Ovary (tissue), 9 donors: ENCODE measurements around the gene KLF13. TPM values are rescaled to one million over a fixed set of nuclear protein-coding genes. Genes with fewer than 3 reads are reported as not detected.

Experiments used
- DNase-seq, 5 donors: peaks; one replicate each; pipeline ENCODE4 v3.0.0-alpha.2; 2019 to 2020
- H3K27ac ChIP-seq, 2 donors: fragments of 200-600 bp; one replicate each; pipeline versions ENCODE4 v1.5.1 to v1.8.0; 2019 to 2022
- H3K27me3 ChIP-seq: fragments of 200-600 bp; one replicate; pipeline ENCODE4 v1.8.0; 2022
- H3K36me3 ChIP-seq: fragments of 200-600 bp; sonication (generic); one replicate; pipeline ENCODE4 v1.5.1; 2019
- H3K4me1 ChIP-seq: one replicate; pipeline ENCODE4 v1.8.1; 2013; ENCODE audit warnings: mild to moderate bottlenecking, moderate library complexity; ENCODE audit not compliant: insufficient read depth
- H3K4me3 ChIP-seq: fragments of 200-600 bp; sonication (generic); one replicate; pipeline ENCODE4 v1.5.1; 2017
- H3K9me3 ChIP-seq, 2 donors: fragments of 200-600 bp in 1 of 2; sonication (generic) in 1 of 2; one replicate each; pipeline versions ENCODE4 v1.5.1 to v1.8.1; 2013 to 2019; ENCODE audit warnings: mild to moderate bottlenecking in 1 of 2, moderate library complexity in 1 of 2
- EP300 ChIP-seq: sonication (generic); formaldehyde crosslinking; IDR thresholded peaks from one replicate; pipeline ENCODE4 v1.6.1; 2017; ENCODE audit warnings: antibody characterized with exemption
- POLR2A ChIP-seq: fragments of 450-650 bp; IDR thresholded peaks from one replicate; pipeline ENCODE4 v1.6.1; 2017; ENCODE audit warnings: antibody characterized with exemption, mild to moderate bottlenecking, moderate library complexity
- WGBS, 3 donors: extraction: QIAGEN DNeasy Blood & Tissue Kit in 1 of 3; methylation state at CpG; one replicate each; pipeline versions ENCODE4 v1.1.5 to v1.1.7; 2013 to 2017; 5-methylcytosine and 5-hydroxymethylcytosine counted together
- intact Hi-C, 4 donors: fragments of 100-400 bp; cut with DNase I; formaldehyde crosslinking; loops; one replicate each; pipeline versions ENCODE4 v1.11.0 to v1.15.1; 2022 to 2023
- polyA plus RNA-seq, 2 donors: library from polyadenylated mRNA; stranded (reverse); fragments of 200-250 nt in 1 of 2; fragments of 350-450 nt in 1 of 2; fragmentation: Illumina TruSeq in 1 of 2; extraction: RNeasy Lipid Tissue Mini Kit (QIAGEN cat#74804) in 1 of 2; gene quantifications; one replicate each; pipeline ENCODE4 v1.2.3, GENCODE V29; 2013 to 2014
- total RNA-seq, 7 donors: library from RNA; depleted of rRNA in 2 of 7; stranded (reverse); fragments of >200 nt in 2 of 7; fragmentation: NEBNext Ultra II Directional in 3 of 7; extraction: Animal tissue kit (Norgen Biotek cat#: 25700) in 3 of 7; gene quantifications; one replicate each; pipeline versions ENCODE4 v1.1.0 to v1.2.4, GENCODE V29; 2016 to 2023
- TF ChIP-seq, protein P1 (sequence below), 3 donors: fragments of 450-650 bp in 2 of 3; fragments of 200-600 bp in 1 of 3; IDR thresholded peaks; one replicate each; pipeline versions ENCODE4 v1.5.1 to v1.8.0; 2016 to 2022; ENCODE audit warnings: antibody characterized with exemption in 3 of 3, mild to moderate bottlenecking in 1 of 3
- donor health status: DM: no; HTN: no; CAD: no; lungs with moderate emphysema.
- donor health status: DM: no; HTN: no; CAD: no.
- donor health status: Bipolar disorder and iron deficiency.
- donor health status: DM: yes; HTN: yes; CAD: no.
- donor health status: DM: no; HTN: no; CAD: no.
- donor health status: DM: yes; HTN: yes; CAD: no.

KLF13 gene
- total and polyA plus RNA-seq, 9 donors: 14.8 to 58.2 (median 36.0) TPM

DNA sequence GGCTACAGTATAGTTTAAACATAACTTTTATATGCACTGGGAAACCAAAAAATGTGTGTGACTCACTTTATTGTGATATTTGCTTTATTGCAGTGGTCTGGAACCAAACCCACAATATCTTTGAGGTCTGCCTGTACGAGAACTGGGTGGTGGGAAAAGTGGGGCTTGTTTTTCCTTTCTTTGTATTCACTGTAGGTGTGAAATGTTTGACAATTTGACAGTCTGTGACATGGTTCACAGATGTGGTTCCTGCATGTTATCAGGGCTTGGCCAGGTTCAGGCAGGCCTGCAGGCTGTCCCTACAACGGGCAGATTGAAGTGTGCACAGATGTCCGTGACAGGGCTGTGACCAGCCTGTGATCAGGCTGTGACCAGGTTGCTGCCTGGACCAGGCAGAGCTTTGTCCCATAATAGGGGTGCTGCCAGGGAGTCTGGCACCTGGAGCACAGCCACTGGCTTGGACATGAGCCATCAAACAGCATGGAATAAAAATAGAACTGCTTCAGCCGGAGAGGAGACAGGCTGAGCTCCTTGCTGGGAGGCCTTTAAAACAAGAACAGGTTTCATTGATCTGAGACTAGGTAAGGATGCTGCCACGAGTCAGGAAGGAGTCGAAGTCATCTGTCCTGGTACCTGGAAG, 61.0 kb downstream of the KLF13 start:
- intact Hi-C loops: loop anchor here in 1 of 4 donors (2.0 kb wide), 1 partner anchor 21 kb away; no protein-coding TSS in a partner anchor
- Histone ChIP-seq H3K4me1 (peaks cover 4% of the 10 kb centered on the region), H3K27me3 (no peaks in the 10 kb centered on the region), H3K4me3 (no peak overlapping the region), H3K9me3 (no peaks in the 10 kb centered on the region), H3K36me3 (no peaks in the 10 kb centered on the region), H3K27ac (no peak overlapping the region)
- WGBS, 3 donors: 44 to 58% (median 57%) methylated on average over 6 of the region's 6 CpGs
- peak in 2 of 5 donors; percentile 23 to 43 for DNase-seq
- TF ChIP-seq, protein P1, sequence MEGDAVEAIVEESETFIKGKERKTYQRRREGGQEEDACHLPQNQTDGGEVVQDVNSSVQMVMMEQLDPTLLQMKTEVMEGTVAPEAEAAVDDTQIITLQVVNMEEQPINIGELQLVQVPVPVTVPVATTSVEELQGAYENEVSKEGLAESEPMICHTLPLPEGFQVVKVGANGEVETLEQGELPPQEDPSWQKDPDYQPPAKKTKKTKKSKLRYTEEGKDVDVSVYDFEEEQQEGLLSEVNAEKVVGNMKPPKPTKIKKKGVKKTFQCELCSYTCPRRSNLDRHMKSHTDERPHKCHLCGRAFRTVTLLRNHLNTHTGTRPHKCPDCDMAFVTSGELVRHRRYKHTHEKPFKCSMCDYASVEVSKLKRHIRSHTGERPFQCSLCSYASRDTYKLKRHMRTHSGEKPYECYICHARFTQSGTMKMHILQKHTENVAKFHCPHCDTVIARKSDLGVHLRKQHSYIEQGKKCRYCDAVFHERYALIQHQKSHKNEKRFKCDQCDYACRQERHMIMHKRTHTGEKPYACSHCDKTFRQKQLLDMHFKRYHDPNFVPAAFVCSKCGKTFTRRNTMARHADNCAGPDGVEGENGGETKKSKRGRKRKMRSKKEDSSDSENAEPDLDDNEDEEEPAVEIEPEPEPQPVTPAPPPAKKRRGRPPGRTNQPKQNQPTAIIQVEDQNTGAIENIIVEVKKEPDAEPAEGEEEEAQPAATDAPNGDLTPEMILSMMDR (IDR thresholded peaks at IDR 0.05): no peak
- TF ChIP-seq EP300 (no peak), POLR2A (no peak)

DNA sequence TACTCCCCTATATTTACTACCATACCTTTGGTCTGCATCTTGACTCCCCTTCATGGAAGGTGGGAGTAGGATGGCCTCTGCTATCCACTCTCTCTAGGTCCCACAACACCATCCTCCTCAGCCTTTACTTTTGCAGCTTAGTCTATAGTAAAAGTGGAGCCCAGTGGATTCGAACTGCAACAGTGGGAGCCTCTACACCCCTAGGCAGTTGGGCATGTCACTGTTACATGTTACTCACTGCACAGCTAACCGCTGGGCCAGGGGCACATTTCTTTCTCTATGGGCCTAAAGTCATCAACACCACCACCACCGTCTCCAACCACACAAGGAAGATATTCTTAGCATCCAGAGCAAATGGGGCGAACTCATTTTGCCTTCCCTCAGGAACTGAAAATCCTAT, 62.9 kb downstream of the KLF13 start:
- intact Hi-C loops: loop anchor here in 1 of 4 donors (2.0 kb wide), 1 partner anchor 23 kb away; no protein-coding TSS in a partner anchor
- no peaks in the 10 kb centered on the region for H3K9me3 ChIP-seq
- TF ChIP-seq EP300: no peak
- TF ChIP-seq, protein P1 (IDR thresholded peaks at IDR 0.05): no peak
- no peak for TF ChIP-seq POLR2A
- no peaks in the 10 kb centered on the region for H3K36me3 ChIP-seq
- peaks cover 4% of the 10 kb centered on the region for H3K4me1 ChIP-seq
- no peak overlapping the region for H3K4me3 ChIP-seq
- H3K27ac ChIP-seq: no peak overlapping the region
- no peaks in the 10 kb centered on the region for H3K27me3 ChIP-seq
- WGBS, 3 donors: 96 to 100% (median 96%) methylated on average over 4 of the region's 4 CpGs
- DNase-seq: no peak

DNA sequence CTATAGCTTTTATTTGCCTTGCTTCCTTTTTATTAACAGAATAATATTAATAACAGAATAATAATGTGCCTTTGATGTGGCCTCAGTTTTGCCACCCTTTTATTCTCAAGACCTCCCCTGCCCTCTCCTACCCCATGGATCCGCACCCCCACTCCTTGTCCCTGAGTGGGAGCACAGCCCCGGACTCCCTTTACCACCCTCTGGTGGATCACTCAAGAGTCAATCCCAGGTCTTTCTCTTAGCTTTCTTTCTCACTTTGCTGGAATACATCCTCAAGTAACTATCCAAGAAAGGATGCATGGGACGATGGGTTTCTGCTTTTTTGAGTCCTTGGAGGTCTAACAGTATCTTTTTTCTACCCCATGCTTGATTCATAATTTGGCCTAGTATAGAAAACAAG, 63.4 kb downstream of the KLF13 start:
- no peaks in the 10 kb centered on the region for H3K9me3 ChIP-seq
- DNase-seq: no peak
- intact Hi-C loops: no loop called here
- no peaks in the 10 kb centered on the region for H3K36me3 ChIP-seq
- TF ChIP-seq POLR2A: no peak
- TF ChIP-seq EP300: no peak
- TF ChIP-seq, protein P1 (IDR thresholded peaks at IDR 0.05): no peak
- no peaks in the 10 kb centered on the region for H3K27me3 ChIP-seq
- no peak overlapping the region for H3K4me3 ChIP-seq
- peaks cover 4% of the 10 kb centered on the region for H3K4me1 ChIP-seq
- H3K27ac ChIP-seq: no peak overlapping the region
- WGBS, 3 donors: 94 to 96% (median 96%) methylated on average over 3 of the region's 3 CpGs

DNA sequence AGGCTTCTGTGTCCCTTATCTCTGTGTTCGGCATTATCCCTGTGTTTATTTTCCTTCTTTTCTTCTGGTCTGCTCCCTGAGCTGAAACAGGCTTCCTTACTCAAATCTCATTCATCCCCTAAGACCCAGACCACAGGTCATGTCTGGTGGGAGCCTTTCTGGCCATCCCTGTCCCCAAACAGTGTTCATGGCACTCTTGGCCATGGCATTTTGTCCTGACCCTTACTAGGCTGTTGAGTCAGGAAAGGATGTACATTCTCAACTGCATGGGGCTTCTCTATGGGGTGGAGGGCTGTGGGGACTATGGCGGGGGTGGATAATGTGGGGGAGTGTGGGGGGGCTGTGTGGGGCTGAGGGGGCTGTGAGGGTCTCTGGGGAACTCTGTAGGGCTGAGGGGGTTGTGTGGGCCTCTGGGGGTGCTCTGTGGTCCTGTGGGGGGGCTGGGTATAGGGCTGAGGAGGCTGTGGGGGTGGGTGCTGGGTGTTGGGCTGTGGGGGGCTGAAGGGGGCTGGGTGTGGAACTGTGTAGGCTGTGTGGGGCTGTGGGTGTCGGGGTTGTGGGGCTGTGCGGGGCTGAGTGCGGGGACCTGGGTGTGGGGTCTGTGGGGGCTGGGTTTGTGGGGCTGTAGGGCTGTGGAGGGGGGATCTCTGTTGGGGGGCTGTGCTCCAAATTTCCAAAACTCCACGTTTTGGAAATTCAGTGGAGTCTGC, 64.3 kb downstream of the KLF13 start:
- intact Hi-C loops: no loop called here
- Histone ChIP-seq H3K4me1 (peaks cover 4% of the 10 kb centered on the region), H3K27me3 (no peaks in the 10 kb centered on the region), H3K4me3 (peak overlapping the region; percentile 55), H3K9me3 (no peaks in the 10 kb centered on the region), H3K36me3 (no peaks in the 10 kb centered on the region), H3K27ac (peak overlapping the region in 1 of 2 donors; percentile 78)
- 52 to 61% (median 57%) methylated on average over 6 of the region's 6 CpGs for WGBS, 3 donors
- TF ChIP-seq EP300 (no peak), POLR2A (no peak)
- TF ChIP-seq, protein P1 (IDR thresholded peaks at IDR 0.05): no peak
- DNase-seq: peak in 2 of 5 donors; percentile 22 to 48
